GM23338 (cell line): ENCODE data around the gene F13B.

Experiments used
- CTCF ChIP-seq, 2 experiments: fragments of 200-600 bp in 1 of 2; sonication (generic) in 1 of 2; conservative IDR thresholded peaks; 2 replicates each; pipeline versions ENCODE4 v1.5.1 to v1.6.1; 2016 to 2017; ENCODE audit warnings: antibody characterized with exemption in 2 of 2, low read depth in 2 of 2, mild to moderate bottlenecking in 2 of 2, moderate library complexity in 1 of 2
- EZH2phosphoT487 ChIP-seq: fragments of 200-600 bp; sonication (generic); IDR thresholded peaks from one replicate; pipeline ENCODE4 v1.8.1; 2018; ENCODE audit warnings: antibody characterized with exemption; ENCODE audit not compliant: unreplicated experiment
- REST ChIP-seq: IDR thresholded peaks from one replicate; pipeline ENCODE4 v1.6.1; 2018; ENCODE audit warnings: antibody characterized with exemption; ENCODE audit not compliant: unreplicated experiment

GRCh38 chr1:197100677-197101076 lies 33.6 kb upstream of the F13B start:
- TF ChIP-seq CTCF (conservative IDR thresholded peaks at IDR 0.05; ENCODE audit: low read depth in 2 of 2) (no peak), REST (no peak), EZH2phosphoT487 (no peak)
